KOPT-K1 (cell line): ENCODE measurements around the gene GNG2.

Experiments
- H3K27ac ChIP-seq: fragments of 200-600 bp; sonication (generic); 2 replicates; pipeline ENCODE4 v1.5.1; 2016; ENCODE audit warnings: antibody characterized with exemption, mild to moderate bottlenecking, low read depth, low read length; ENCODE audit not compliant: poor library complexity, severe bottlenecking
- H3K36me3 ChIP-seq: fragments of 200-600 bp; sonication (generic); 2 replicates; pipeline ENCODE4 v1.5.1; 2017; ENCODE audit warnings: antibody characterized with exemption, mild to moderate bottlenecking, low read length, moderate library complexity; ENCODE audit not compliant: insufficient read depth
- H3K9me3 ChIP-seq: fragments of 200-600 bp; sonication (generic); 2 replicates; pipeline ENCODE4 v1.5.1; 2017; ENCODE audit warnings: antibody characterized with exemption, low read length, mild to moderate bottlenecking; ENCODE audit not compliant: insufficient read depth, poor library complexity, severe bottlenecking

Gene GNG2

DNA sequence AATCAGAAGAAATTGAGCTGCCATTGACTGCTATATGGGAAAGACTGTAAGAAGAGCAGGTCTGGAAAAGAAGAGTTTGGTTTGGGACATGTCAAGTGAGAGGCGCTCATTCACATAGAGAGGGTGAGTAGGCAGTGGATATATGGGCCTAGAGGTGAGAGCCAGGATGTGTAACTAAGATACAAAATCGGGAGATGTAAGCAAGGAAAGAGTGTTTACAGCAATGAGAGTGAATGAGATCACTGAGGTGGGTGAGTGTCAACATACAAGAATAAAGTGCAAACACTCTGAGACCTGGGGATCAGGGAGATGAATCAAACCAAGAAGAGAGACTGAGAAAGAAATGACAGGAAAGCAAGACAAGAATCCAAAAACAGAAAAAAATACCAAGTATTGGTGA, 70.9 kb downstream of the GNG2 start:
- Histone ChIP-seq H3K9me3 (no peaks in the 10 kb centered on the region), H3K36me3 (peaks cover 40% of the 10 kb centered on the region), H3K27ac (no peak overlapping the region)

DNA sequence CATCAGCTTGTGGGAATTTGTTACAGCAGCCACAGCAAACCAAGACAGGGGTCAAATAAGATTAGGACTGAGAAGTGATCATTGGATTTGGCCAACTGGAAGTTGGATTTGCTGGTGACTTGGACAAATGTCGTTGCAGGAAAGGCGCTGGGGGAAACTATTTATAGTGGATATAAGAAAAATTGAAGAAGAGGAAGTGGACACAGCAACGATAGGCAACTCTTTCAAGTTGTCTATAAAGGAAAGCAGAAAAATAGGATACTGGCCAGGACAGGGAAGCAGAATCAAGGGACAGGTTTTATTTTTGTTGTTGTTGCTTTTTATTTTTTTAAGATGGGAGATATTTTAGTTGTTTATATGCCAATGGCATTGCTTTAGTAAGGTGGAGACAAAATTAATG, 72.8 kb downstream of the GNG2 start:
- Histone ChIP-seq H3K9me3 (no peaks in the 10 kb centered on the region), H3K36me3 (peaks cover 31% of the 10 kb centered on the region), H3K27ac (no peak overlapping the region)

DNA sequence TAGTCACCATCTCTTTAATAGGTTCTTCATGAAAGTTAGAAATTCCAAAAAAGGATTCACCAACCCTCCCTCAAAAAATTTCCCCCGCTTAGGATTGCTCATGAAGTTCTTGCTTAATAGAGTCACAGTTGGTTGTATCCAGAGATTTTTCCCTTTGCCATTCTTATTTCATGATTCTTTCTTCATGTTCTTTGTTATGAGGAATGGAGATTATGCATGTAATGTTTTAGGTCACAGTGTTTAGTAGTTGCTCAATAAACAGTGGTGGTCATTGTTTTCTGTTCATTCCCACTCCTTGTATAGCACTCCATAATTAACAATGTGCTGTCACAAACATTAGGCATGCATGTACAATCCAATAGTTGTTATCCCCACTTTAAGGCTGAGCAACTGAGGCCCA, 77.7 kb downstream of the GNG2 start:
- peaks cover 33% of the 10 kb centered on the region for H3K36me3 ChIP-seq
- no peak overlapping the region for H3K27ac ChIP-seq
- H3K9me3 ChIP-seq: peaks cover 3% of the 10 kb centered on the region

DNA sequence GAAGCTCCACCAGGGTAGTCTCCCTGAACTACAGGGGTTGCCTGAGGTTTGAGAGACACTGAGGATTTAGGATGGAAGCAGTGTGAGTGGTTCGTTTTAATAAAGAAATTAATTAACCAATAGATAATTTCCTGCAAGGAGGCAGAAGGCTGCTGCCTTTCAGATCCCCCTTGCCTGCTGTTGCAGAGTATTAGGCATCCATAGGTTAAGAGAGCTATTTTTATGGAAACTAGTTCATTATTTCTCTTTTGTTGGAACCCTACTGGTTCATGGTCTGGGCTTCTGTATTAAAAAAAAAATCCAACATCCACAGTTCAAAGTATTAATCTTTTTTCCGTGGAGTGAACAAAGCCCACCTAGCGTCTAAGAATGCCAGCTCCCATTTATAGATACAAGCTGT, 78.4 kb downstream of the GNG2 start:
- no peak overlapping the region for H3K27ac ChIP-seq
- H3K36me3 ChIP-seq: peaks cover 32% of the 10 kb centered on the region
- H3K9me3 ChIP-seq: peaks cover 3% of the 10 kb centered on the region

DNA sequence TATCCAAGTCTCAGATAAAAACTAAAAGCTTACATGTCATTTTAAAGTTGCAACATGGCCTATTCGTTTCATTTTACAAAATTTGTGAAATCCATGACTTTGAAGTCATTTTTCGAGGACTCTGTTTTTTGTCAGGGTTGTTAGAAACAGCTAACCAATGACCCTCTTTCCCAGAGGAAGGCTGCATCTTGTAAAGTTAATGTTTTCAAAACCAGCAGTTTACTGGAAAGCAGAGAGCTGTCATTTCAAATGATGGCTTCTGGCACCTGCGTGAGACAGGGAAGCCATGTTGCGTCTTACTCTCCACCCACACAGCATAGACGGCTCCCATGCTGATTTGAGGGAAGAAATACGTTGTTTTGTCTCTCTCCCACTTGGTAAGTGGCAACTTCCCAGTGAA, 78.8 kb downstream of the GNG2 start:
- peaks cover 7% of the 10 kb centered on the region for H3K9me3 ChIP-seq
- H3K36me3 ChIP-seq: peaks cover 29% of the 10 kb centered on the region
- H3K27ac ChIP-seq: no peak overlapping the region

DNA sequence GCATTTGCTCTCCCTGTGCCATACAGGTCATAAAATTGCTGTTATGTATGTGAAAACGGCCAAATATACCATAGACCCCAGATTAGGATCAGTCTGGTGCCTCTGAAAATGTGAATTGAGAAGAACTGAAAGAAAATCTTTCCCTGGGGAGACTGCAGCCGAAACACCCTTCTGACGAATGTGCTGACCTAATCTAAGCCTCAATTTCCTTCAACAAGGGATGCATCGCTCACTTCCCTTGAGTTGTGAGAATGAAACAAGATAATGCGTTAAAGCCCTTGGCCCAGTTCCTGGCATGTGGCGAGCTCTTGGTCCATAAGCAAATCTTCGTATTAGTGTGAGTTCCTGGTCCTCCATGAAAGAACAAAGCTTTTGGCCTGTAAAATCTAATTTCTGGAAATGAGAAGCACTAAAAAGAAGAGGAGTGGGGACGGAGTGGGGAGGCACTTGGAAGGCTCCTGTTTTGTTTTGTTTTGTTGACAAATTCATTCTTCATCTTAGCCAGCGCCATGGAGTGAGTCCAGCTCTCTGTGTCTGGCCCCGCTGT, 79.4 kb downstream of the GNG2 start:
- peaks cover 13% of the 10 kb centered on the region for H3K9me3 ChIP-seq
- peaks cover 24% of the 10 kb centered on the region for H3K36me3 ChIP-seq
- H3K27ac ChIP-seq: no peak overlapping the region

DNA sequence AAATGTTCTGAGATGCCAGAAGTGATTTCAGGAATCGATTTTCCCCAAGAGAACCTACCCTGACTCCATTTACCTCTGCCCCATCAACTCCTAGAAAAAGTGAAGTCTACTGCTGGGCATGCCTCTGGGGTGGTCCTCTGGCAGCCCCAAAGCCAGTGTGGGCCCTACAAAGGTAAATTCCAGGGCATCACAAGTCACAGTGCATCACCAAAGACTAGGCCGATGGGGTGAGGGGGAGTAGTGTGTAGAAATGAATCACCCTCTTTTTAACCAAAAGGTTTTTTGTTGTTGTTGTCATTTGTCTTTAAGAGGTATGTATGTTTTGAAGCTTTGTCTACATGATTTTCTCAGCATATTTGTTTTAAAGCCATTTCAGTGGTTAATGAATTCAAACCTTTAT, 82.6 kb downstream of the GNG2 start:
- Histone ChIP-seq H3K27ac (no peak overlapping the region), H3K9me3 (peaks cover 44% of the 10 kb centered on the region), H3K36me3 (peaks cover 52% of the 10 kb centered on the region)

DNA sequence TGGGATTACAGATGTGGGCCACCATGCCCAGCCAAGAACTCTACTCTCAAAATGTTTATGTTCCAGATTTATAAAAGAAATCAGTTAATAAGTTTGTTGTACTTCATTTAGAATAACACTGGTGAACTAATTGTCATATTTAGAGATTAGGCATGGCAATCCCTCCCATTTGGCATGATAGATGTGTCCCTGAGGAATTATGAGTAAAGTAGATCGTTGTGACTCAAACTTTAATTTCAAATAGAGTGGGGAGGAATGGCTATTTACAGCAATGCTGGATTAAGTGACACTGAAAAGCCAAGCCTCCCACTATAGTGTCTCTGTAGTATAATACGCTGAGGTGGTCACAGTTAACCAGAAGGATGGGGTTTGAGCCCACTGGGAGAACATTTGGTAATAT, 89.6 kb downstream of the GNG2 start:
- H3K36me3 ChIP-seq: peaks cover 82% of the 10 kb centered on the region
- H3K27ac ChIP-seq: no peak overlapping the region
- peaks cover 33% of the 10 kb centered on the region for H3K9me3 ChIP-seq

DNA sequence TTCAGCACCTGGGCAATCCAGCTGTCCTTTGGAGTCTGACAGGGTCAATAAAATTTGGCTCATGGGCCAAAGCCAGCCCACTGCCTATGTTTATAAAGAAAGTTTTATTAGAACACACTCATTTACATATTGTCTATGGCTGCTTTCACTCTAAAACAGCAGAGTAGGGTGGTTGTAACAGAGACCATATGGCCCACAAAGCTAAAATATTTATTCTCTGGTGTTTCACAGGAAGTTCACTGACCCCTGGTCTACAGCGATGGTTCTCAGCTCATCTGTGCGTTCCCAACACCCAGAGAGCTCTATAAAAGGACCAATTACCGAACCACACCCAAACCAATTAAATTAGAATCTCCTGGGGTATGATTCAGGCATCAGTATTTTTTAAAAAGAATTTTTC, 91.2 kb downstream of the GNG2 start:
- peaks cover 83% of the 10 kb centered on the region for H3K36me3 ChIP-seq
- H3K27ac ChIP-seq: no peak overlapping the region
- H3K9me3 ChIP-seq: peaks cover 17% of the 10 kb centered on the region

DNA sequence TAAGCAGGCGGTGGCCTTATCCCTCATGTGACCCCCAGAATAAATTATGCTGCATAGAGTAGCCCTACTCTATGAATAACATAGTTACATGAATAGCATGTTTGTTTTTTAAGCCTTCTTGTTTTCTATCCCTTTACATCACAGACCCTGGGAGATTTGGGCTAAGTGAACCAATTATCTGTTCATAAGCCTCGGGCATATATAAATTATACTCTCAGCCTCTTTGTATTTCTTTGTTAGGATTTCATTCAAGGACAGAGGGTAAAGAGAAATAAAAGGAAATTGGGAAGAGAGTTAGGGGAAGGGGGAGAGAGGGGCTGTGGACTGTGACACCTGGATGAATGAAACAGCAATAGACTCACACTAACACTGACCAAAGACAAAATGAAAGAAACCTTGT, 93.6 kb downstream of the GNG2 start:
- Histone ChIP-seq H3K36me3 (peaks cover 93% of the 10 kb centered on the region), H3K27ac (no peak overlapping the region), H3K9me3 (peaks cover 25% of the 10 kb centered on the region)

DNA sequence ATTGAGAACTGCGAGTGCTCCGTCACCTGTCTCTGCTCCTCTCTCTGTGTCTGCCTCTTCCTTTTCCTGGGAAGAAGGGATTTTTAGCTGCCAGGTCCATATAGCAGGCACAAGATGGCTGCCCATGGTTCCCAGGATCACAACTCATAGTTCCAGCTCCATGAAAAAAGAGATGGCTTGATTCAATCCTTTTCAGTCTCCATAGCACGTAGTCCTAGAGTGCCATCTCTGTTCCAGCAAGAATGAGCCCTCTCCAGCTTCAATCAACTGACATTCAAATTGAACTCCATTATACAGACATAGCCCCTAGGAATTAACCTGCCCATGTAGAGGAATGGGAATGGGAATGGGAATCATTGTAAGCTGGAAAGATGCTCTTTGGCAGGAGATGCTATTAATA, 94.2 kb downstream of the GNG2 start:
- peaks cover 99% of the 10 kb centered on the region for H3K36me3 ChIP-seq

DNA sequence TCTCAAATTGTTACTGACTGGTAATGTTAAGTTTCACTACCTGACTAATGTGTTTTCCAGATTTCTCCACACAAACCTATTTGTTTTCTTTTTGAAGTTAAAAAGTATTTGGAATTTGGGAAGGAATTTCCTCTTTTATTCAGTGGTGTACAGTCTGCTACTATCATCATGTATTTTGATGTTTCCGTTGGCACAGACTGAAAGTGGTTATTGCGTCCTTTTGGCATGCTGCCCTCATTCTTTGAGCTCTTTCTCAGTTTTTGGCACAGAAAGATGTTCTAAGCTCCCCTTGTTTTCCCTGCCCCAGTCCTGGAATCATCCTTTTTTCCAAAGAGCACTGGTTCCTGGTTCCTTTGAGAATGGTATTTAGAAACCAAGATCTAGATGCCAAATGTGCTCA, 97.5 kb downstream of the GNG2 start:
- no peak overlapping the region for H3K27ac ChIP-seq
- peaks cover 92% of the 10 kb centered on the region for H3K36me3 ChIP-seq
- H3K9me3 ChIP-seq: peaks cover 33% of the 10 kb centered on the region

More for the DNA sequence above, 94.2 kb downstream of the GNG2 start:
- peaks cover 31% of the 10 kb centered on the region for H3K9me3 ChIP-seq
- H3K27ac ChIP-seq: no peak overlapping the region

DNA sequence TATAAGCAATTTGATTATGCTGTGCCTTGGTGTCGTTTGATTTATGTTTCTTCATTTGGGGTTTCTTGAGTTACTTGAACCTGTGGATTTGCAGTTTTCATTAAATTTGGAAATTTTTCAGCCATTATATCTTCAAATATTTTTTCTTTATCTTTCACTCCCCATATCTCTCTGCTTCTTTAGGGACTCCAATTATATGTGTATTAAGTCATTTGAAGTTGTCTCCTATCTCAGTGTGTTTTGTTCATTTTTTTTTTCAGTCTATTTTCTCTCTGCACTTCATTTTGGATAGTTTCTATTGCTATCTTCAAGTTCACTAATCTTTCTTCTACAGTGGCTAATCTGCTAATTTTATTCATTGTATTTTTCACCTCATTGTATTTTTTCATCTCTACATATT, 99.5 kb downstream of the GNG2 start:
- Histone ChIP-seq H3K27ac (no peak overlapping the region), H3K9me3 (peaks cover 33% of the 10 kb centered on the region), H3K36me3 (peaks cover 84% of the 10 kb centered on the region)

DNA sequence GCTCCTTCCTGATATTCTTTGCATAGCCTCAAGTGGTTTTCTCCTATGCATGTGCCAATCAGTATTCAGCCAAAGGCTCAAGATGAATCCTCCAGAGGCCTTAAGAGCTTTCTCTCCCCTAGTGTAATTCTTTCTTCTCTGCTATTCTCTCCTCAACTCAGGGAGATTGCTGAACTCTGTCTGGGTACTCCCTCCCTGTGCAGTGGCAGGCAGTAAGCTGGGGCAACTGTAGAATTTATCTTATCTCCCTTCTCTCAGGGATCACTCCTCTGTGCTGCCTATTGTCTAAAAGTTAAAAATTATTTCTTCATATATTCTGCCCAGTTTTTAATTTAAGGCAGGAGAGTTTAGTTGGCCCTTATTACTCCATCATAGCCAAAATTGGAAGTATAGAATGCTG, 100.5 kb downstream of the GNG2 start:
- peaks cover 78% of the 10 kb centered on the region for H3K36me3 ChIP-seq
- H3K9me3 ChIP-seq: peaks cover 33% of the 10 kb centered on the region
- no peak overlapping the region for H3K27ac ChIP-seq

DNA sequence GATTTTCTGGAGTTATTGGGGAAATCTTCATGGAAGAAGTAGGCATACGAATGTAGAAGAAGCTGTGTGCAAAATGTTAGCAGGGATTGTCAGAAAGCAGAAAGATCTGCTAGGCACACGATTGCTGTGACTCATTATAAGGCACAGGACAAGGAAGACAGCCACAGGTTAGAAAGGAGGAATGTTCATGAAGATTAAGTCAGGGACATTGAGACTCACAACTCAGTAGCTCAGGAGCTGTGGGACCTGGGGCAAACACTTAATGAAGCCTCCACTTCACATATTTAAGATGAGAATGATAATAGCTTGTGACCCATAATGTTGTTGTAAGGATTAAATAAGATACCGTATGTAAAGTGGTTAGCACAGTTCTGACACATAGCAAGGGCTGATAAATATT, 102.3 kb downstream of the GNG2 start:
- H3K9me3 ChIP-seq: peaks cover 22% of the 10 kb centered on the region
- H3K36me3 ChIP-seq: peaks cover 76% of the 10 kb centered on the region
- no peak overlapping the region for H3K27ac ChIP-seq

DNA sequence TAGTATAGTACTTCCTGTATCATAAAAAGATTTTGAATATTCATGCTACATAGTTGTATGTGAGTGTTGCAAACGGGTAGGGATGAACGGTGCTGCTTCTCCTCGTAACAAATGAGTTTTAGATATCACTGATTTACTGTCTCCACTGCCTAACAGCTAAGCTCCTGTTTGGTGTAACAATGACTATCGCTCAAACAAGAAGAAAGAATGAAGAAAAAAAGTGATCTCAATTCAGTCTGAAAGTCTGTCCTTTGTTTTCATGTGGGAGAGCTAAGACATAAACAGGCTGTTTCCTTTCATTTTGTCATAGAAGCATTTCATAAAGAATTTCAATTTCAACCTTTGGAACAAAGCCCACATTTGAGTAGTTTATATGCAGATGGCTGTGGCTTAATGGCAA, 102.9 kb downstream of the GNG2 start:
- H3K36me3 ChIP-seq: peaks cover 75% of the 10 kb centered on the region
- H3K27ac ChIP-seq: no peak overlapping the region
- H3K9me3 ChIP-seq: peaks cover 16% of the 10 kb centered on the region

DNA sequence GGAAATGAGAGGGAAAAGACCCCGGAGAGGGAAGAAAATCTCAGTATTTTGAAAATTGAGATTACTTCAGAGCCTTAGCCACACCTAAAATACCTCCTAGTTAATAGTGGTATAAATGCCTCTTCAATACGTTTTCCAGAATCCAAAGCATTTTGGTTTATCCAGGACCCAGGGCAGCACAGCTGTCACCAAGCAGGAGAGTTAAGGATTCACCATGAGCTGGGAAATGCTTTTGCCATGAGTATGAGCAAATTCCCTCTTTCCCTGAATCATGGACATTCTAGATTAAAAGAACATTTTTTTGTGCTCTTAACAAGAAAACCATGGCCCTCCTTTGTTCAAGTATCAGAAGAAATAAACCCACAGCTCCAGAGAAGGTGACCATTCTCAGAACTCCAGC, 107.1 kb downstream of the GNG2 start:
- Histone ChIP-seq H3K9me3 (no peaks in the 10 kb centered on the region), H3K27ac (no peak overlapping the region), H3K36me3 (peaks cover 64% of the 10 kb centered on the region)
